ENCODE measurements around the gene KIF26B. TPM values are rescaled to one million over a fixed set of nuclear protein-coding genes. Genes with fewer than 3 reads are reported as not detected.

The KIF26B gene
- polyA plus RNA-seq, 1 donor (not counting 4 experiments of a cell fraction or from before 2014, with no cell fraction given) = 0.58 TPM

GRCh38 chr1:245290836-245291235, 136.1 kb downstream of the KIF26B start:
- dilution Hi-C loops (cut with MboI; ENCODE audit: extremely low pct_ligation_motif_present, low sequenced_read_pairs) = no loop called here
- no peak for FAIRE-seq
- Histone ChIP-seq H3K79me2 (ENCODE audit: control insufficient read depth, insufficient read depth, low read length) (no peaks in the 10 kb centered on the region), H3K4me2 (ENCODE audit: control insufficient read depth, extremely low read depth, insufficient read depth, low read depth, low read length) (no peak overlapping the region), H3K27me3 (ENCODE audit: control insufficient read depth, extremely low read depth, insufficient read depth, low read length) (no peaks in the 10 kb centered on the region), H3K9me1 (ENCODE audit: control insufficient read depth, extremely low read depth, insufficient read depth, low read length) (no peaks in the 10 kb centered on the region), H4K20me1 (ENCODE audit: control insufficient read depth, extremely low read depth, insufficient read depth, low read length) (no peaks in the 10 kb centered on the region), H3K9me3 (ENCODE audit: control insufficient read depth, low read depth, low read length) (no peaks in the 10 kb centered on the region), H3K9ac (ENCODE audit: control insufficient read depth, extremely low read depth, insufficient read depth, low read length) (no peak overlapping the region), H2AFZ (ENCODE audit: control insufficient read depth, low read length) (no peak overlapping the region), H3K4me1 (ENCODE audit: control insufficient read depth, extremely low read depth, insufficient read depth, low read length) (no peaks in the 10 kb centered on the region), H3K27ac (ENCODE audit: control insufficient read depth, insufficient read depth, low read length) (no peak overlapping the region), H3K4me3 (ENCODE audit: control insufficient read depth in 2 of 3, extremely low read depth in 1 of 3, insufficient read depth in 2 of 3, low read depth in 1 of 3, low read length in 3 of 3) (no peak overlapping the region), H3K36me3 (ENCODE audit: control insufficient read depth in 2 of 2, extremely low read depth in 1 of 2, insufficient read depth in 2 of 2, low read length in 2 of 2) (no peaks in the 10 kb centered on the region)
- DNase-seq (ENCODE audit: low read depth, low spot score) = no peak
- TF ChIP-seq EZH2 (IDR thresholded peaks at IDR 0.05; ENCODE audit: low read length) (no peak), CTCF (optimal IDR thresholded peaks at IDR 0.05 in 1 of 3, IDR thresholded peaks at IDR 0.05 in 1 of 3, conservative IDR thresholded peaks at IDR 0.05 in 1 of 3; ENCODE audit: extremely low read depth in 1 of 3, insufficient read depth in 2 of 3, low read length in 3 of 3) (no peak)

- Histone ChIP-seq H3K4me2 (ENCODE audit: control insufficient read depth, extremely low read depth, insufficient read depth, low read depth, low read length) (no peak overlapping the region), H3K9ac (ENCODE audit: control insufficient read depth, extremely low read depth, insufficient read depth, low read length) (no peak overlapping the region), H3K27me3 (ENCODE audit: control insufficient read depth, extremely low read depth, insufficient read depth, low read length) (no peaks in the 10 kb centered on the region), H3K9me3 (ENCODE audit: control insufficient read depth, low read depth, low read length) (no peaks in the 10 kb centered on the region), H3K9me1 (ENCODE audit: control insufficient read depth, extremely low read depth, insufficient read depth, low read length) (no peaks in the 10 kb centered on the region), H3K27ac (ENCODE audit: control insufficient read depth, insufficient read depth, low read length) (no peak overlapping the region), H3K79me2 (ENCODE audit: control insufficient read depth, insufficient read depth, low read length) (no peaks in the 10 kb centered on the region), H3K36me3 (ENCODE audit: control insufficient read depth in 2 of 2, extremely low read depth in 1 of 2, insufficient read depth in 2 of 2, low read length in 2 of 2) (no peaks in the 10 kb centered on the region), H2AFZ (ENCODE audit: control insufficient read depth, low read length) (no peak overlapping the region), H3K4me3 (ENCODE audit: control insufficient read depth in 2 of 3, extremely low read depth in 1 of 3, insufficient read depth in 2 of 3, low read depth in 1 of 3, low read length in 3 of 3) (no peak overlapping the region), H3K4me1 (ENCODE audit: control insufficient read depth, extremely low read depth, insufficient read depth, low read length) (no peaks in the 10 kb centered on the region), H4K20me1 (ENCODE audit: control insufficient read depth, extremely low read depth, insufficient read depth, low read length) (no peaks in the 10 kb centered on the region)
- TF ChIP-seq EZH2 (IDR thresholded peaks at IDR 0.05; ENCODE audit: low read length) = no peak
- no peak for TF ChIP-seq CTCF (optimal IDR thresholded peaks at IDR 0.05 in 1 of 3, IDR thresholded peaks at IDR 0.05 in 1 of 3, conservative IDR thresholded peaks at IDR 0.05 in 1 of 3; ENCODE audit: extremely low read depth in 1 of 3, insufficient read depth in 2 of 3, low read length in 3 of 3)
- DNase-seq (ENCODE audit: low read depth, low spot score) (no peak), FAIRE-seq (no peak)
- dilution Hi-C loops (cut with MboI; ENCODE audit: extremely low pct_ligation_motif_present, low sequenced_read_pairs) = no loop called here
Measured at GRCh38 chr1:245291351-245291750, 136.6 kb downstream of the KIF26B start.
